Thymus (tissue), 11 donors: Measurements from ENCODE around the gene DUSP1. TPM values are rescaled to one million over a fixed set of nuclear protein-coding genes. Genes with fewer than 3 reads are reported as not detected.
"Not testable (repeated sequence)": the region's sequence is repeated elsewhere in the genome, so short reads cannot be mapped to it uniquely, and the experiment has no call there.

ENCODE experiments used
- DNase-seq, 9 donors: peaks; one replicate each; pipeline ENCODE4 v3.0.0-alpha.2; 2013; ENCODE audit warnings: low spot score in 9 of 9, low read depth in 6 of 9, missing footprints in 1 of 9
- H3K27ac ChIP-seq, 2 donors: one replicate each; pipeline ENCODE4 v1.5.1; 2013; ENCODE audit warnings: control low read depth in 1 of 2, low read depth in 1 of 2, low read length in 1 of 2, mild to moderate bottlenecking in 1 of 2, moderate library complexity in 1 of 2
- H3K27me3 ChIP-seq, 2 donors: one replicate each; pipeline ENCODE4 v1.5.1; 2013; ENCODE audit warnings: low read length in 1 of 2; ENCODE audit not compliant: control insufficient read depth in 2 of 2, insufficient read depth in 1 of 2
- H3K36me3 ChIP-seq, 2 donors: one replicate each; pipeline ENCODE4 v1.5.1; 2013; ENCODE audit warnings: low read length in 1 of 2, mild to moderate bottlenecking in 1 of 2, moderate library complexity in 1 of 2; ENCODE audit not compliant: control insufficient read depth in 2 of 2, insufficient read depth in 2 of 2
- H3K4me1 ChIP-seq, 2 donors: one replicate each; pipeline ENCODE4 v1.5.1; 2013; ENCODE audit warnings: low read length in 2 of 2; ENCODE audit not compliant: control insufficient read depth in 2 of 2, insufficient read depth in 2 of 2
- H3K4me3 ChIP-seq, 2 donors: one replicate each; pipeline ENCODE4 v1.5.1; 2013; ENCODE audit warnings: low read length in 2 of 2, control low read depth in 1 of 2, mild to moderate bottlenecking in 1 of 2
- H3K9me3 ChIP-seq, 2 donors: one replicate each; pipeline ENCODE4 v1.5.1; 2013; ENCODE audit warnings: low read length in 1 of 2, mild to moderate bottlenecking in 1 of 2; ENCODE audit not compliant: control insufficient read depth in 2 of 2, insufficient read depth in 1 of 2
- WGBS: extraction: QIAGEN DNeasy Blood & Tissue Kit; methylation state at CpG from one replicate; pipeline ENCODE4 v1.1.7; 2013; 5-methylcytosine and 5-hydroxymethylcytosine counted together
- polyA plus RNA-seq: library from polyadenylated mRNA; stranded (reverse); fragments of 200-250 nt; gene quantifications from one replicate; pipeline ENCODE4 v1.2.3, GENCODE V29; 2013
- total RNA-seq: library from RNA; stranded (reverse); fragments of 120-200 nt; gene quantifications from one replicate; pipeline ENCODE4 v1.2.4, GENCODE V29; 2013
- donor health status: healthy.

Gene DUSP1
- total and polyA plus RNA-seq, 2 donors, result 54.1 to 272 TPM

- not testable (repeated sequence) for H3K36me3 ChIP-seq, H3K27ac ChIP-seq, H3K4me3 ChIP-seq, H3K9me3 ChIP-seq, H3K27me3 ChIP-seq, DNase-seq
- 98% methylated on average over 4 of the region's 4 CpGs for WGBS
- peaks cover 5 to 15% of the 10 kb centered on the region in 2 donors for H3K4me1 ChIP-seq
These were observed 40.0 kb upstream of the DUSP1 start for GRCh38 chr5:172810996-172811395.

GRCh38 chr5:172809774-172810173 is 38.8 kb upstream of the DUSP1 start:
- H3K27me3 ChIP-seq, result no peaks in the 10 kb centered on the region
- no peaks in the 10 kb centered on the region for H3K9me3 ChIP-seq
- H3K4me1 ChIP-seq, result peaks cover 5 to 15% of the 10 kb centered on the region in 2 donors
- WGBS, result 100% methylated on average over 2 of the region's 2 CpGs
- no peak overlapping the region for H3K4me3 ChIP-seq
- H3K36me3 ChIP-seq, result no peaks in the 10 kb centered on the region
- no peak overlapping the region for H3K27ac ChIP-seq
- DNase-seq, result no peak

- WGBS, result 96% methylated on average over 11 of the region's 11 CpGs
- no peaks in the 10 kb centered on the region for H3K9me3 ChIP-seq
- H3K27me3 ChIP-seq, result no peaks in the 10 kb centered on the region
- peak overlapping the region; percentile 52 to 71 for H3K27ac ChIP-seq
- H3K4me3 ChIP-seq, result peak overlapping the region in 1 of 2 donors; percentile 43
- peaks cover 5 to 18% of the 10 kb centered on the region in 2 donors for H3K4me1 ChIP-seq
- no peak for DNase-seq
- H3K36me3 ChIP-seq, result no peaks in the 10 kb centered on the region
These were observed 36.8 kb upstream of the DUSP1 start for GRCh38 chr5:172807766-172808311.

GRCh38 chr5:172806897-172807672 is 36.1 kb upstream of the DUSP1 start:
- WGBS, result 54% methylated on average over 24 of the region's 24 CpGs
- H3K4me3 ChIP-seq, result peak overlapping the region in 1 of 2 donors; percentile 43

GRCh38 chr5:172805736-172806255 is 34.8 kb upstream of the DUSP1 start:
- H3K4me1 ChIP-seq, result peaks cover 5 to 22% of the 10 kb centered on the region in 2 donors
- no peaks in the 10 kb centered on the region for H3K9me3 ChIP-seq
- no peak for DNase-seq
- no peaks in the 10 kb centered on the region for H3K27me3 ChIP-seq
- no peak overlapping the region for H3K27ac ChIP-seq
- H3K36me3 ChIP-seq, result no peaks in the 10 kb centered on the region
- 94% methylated on average over 9 of the region's 9 CpGs for WGBS
- no peak overlapping the region for H3K4me3 ChIP-seq

More at GRCh38 chr5:172806897-172807672, 36.1 kb upstream of the DUSP1 start:
- no peaks in the 10 kb centered on the region for H3K9me3 ChIP-seq
- H3K36me3 ChIP-seq, result no peaks in the 10 kb centered on the region
- H3K27ac ChIP-seq, result peak overlapping the region; percentile 65 to 71
- peak in 4 of 9 donors; percentile 55 to 81 (median 73) for DNase-seq
- no peaks in the 10 kb centered on the region for H3K27me3 ChIP-seq
- H3K4me1 ChIP-seq, result peaks cover 5 to 18% of the 10 kb centered on the region in 2 donors

GRCh38 chr5:172805018-172805683 is 34.2 kb upstream of the DUSP1 start:
- peaks cover 5 to 25% of the 10 kb centered on the region in 2 donors for H3K4me1 ChIP-seq
- no peaks in the 10 kb centered on the region for H3K9me3 ChIP-seq
- H3K36me3 ChIP-seq, result no peaks in the 10 kb centered on the region
- no peak overlapping the region for H3K4me3 ChIP-seq
- H3K27ac ChIP-seq, result no peak overlapping the region
- no peaks in the 10 kb centered on the region for H3K27me3 ChIP-seq
- no peak for DNase-seq
- 94% methylated on average over 3 of the region's 3 CpGs for WGBS

GRCh38 chr5:172802567-172803176 is 31.7 kb upstream of the DUSP1 start:
- 99% methylated on average over 4 of the region's 4 CpGs for WGBS
- Histone ChIP-seq H3K4me1 (peaks cover 22 to 43% of the 10 kb centered on the region in 2 donors), H3K27ac (no peak overlapping the region)

GRCh38 chr5:172802112-172802511 is 31.1 kb upstream of the DUSP1 start:
- no peak for DNase-seq
- H3K9me3 ChIP-seq, result no peaks in the 10 kb centered on the region
- H3K4me1 ChIP-seq, result peaks cover 21 to 43% of the 10 kb centered on the region in 2 donors
- H3K27me3 ChIP-seq, result no peaks in the 10 kb centered on the region
- H3K36me3 ChIP-seq, result no peaks in the 10 kb centered on the region
- H3K27ac ChIP-seq, result no peak overlapping the region
- H3K4me3 ChIP-seq, result no peak overlapping the region
- 95% methylated on average over 2 of the region's 2 CpGs for WGBS

More at GRCh38 chr5:172802567-172803176, 31.7 kb upstream of the DUSP1 start:
- DNase-seq, result no peak
- Histone ChIP-seq H3K36me3 (no peaks in the 10 kb centered on the region), H3K9me3 (no peaks in the 10 kb centered on the region), H3K4me3 (no peak overlapping the region), H3K27me3 (no peaks in the 10 kb centered on the region)
